ENCODE data around the gene PLEKHA5. TPM values are rescaled to one million over a fixed set of nuclear protein-coding genes. Genes with fewer than 3 reads are reported as not detected.

PLEKHA5 gene
- total RNA-seq, 1 experiment from 2014 or later: 14.0 TPM

GRCh38 chr12:19316425-19316824 is 186.9 kb downstream of the PLEKHA5 start:
- ChIA-PET CTCF (no interaction called here), POLR2A (ENCODE audit: low non-redundant PET) (interaction anchor here (0.7 kb wide), 1 partner anchor 17 kb away, joined by 12 read pairs; no protein-coding TSS in a partner anchor)
- Histone ChIP-seq H3K27ac (ENCODE audit: low read depth, low read length, poor library complexity, severe bottlenecking) (no peak overlapping the region), H3K4me1 (ENCODE audit: insufficient read depth, low read length, poor library complexity, severe bottlenecking) (no peaks in the 10 kb centered on the region), H3K27me3 (replicated peaks; ENCODE audit: insufficient read depth, low read depth, low read length, poor library complexity) (no peaks in the 10 kb centered on the region), H3K9me3 (ENCODE audit: low read depth, low read length, poor library complexity, severe bottlenecking) (no peaks in the 10 kb centered on the region), H3K36me3 (ENCODE audit: insufficient read depth, low read length, poor library complexity, severe bottlenecking) (no peaks in the 10 kb centered on the region), H3K4me3 (ENCODE audit: low read depth, low read length, poor library complexity, severe bottlenecking) (no peak overlapping the region)
- intact Hi-C loops (cut with micrococcal nuclease; ENCODE audit: unreplicated experiment): no loop called here
- no peak for DNase-seq (ENCODE audit: low spot score)
- TF ChIP-seq CTCF (conservative IDR thresholded peaks at IDR 0.05; ENCODE audit: low read depth, low read length) (no peak), EZH2 (IDR thresholded peaks at IDR 0.05; ENCODE audit: borderline replicate concordance, low read depth, low read length, poor library complexity, severe bottlenecking) (no peak)
- no TSS peak for BruUV-seq (replicated peaks)

- H3K27me3 ChIP-seq (replicated peaks; ENCODE audit: insufficient read depth, low read depth, low read length, poor library complexity): no peaks in the 10 kb centered on the region
- intact Hi-C loops (cut with micrococcal nuclease; ENCODE audit: unreplicated experiment): no loop called here
- H3K36me3 ChIP-seq (ENCODE audit: insufficient read depth, low read length, poor library complexity, severe bottlenecking): no peaks in the 10 kb centered on the region
- BruUV-seq (replicated peaks): no TSS peak
- CTCF ChIA-PET: no interaction called here
- DNase-seq (ENCODE audit: low spot score): no peak
- no peak overlapping the region for H3K4me3 ChIP-seq (ENCODE audit: low read depth, low read length, poor library complexity, severe bottlenecking)
- H3K4me1 ChIP-seq (ENCODE audit: insufficient read depth, low read length, poor library complexity, severe bottlenecking): no peaks in the 10 kb centered on the region
- no peak overlapping the region for H3K27ac ChIP-seq (ENCODE audit: low read depth, low read length, poor library complexity, severe bottlenecking)
- no peak for TF ChIP-seq CTCF (conservative IDR thresholded peaks at IDR 0.05; ENCODE audit: low read depth, low read length)
- TF ChIP-seq EZH2 (IDR thresholded peaks at IDR 0.05; ENCODE audit: borderline replicate concordance, low read depth, low read length, poor library complexity, severe bottlenecking): no peak
- POLR2A ChIA-PET (ENCODE audit: low non-redundant PET): no interaction called here
- no peaks in the 10 kb centered on the region for H3K9me3 ChIP-seq (ENCODE audit: low read depth, low read length, poor library complexity, severe bottlenecking)
Measured at GRCh38 chr12:19322376-19322775, 192.8 kb downstream of the PLEKHA5 start.

GRCh38 chr12:19323805-19324204 is 194.3 kb downstream of the PLEKHA5 start:
- Histone ChIP-seq H3K27me3 (replicated peaks; ENCODE audit: insufficient read depth, low read depth, low read length, poor library complexity) (no peaks in the 10 kb centered on the region), H3K36me3 (ENCODE audit: insufficient read depth, low read length, poor library complexity, severe bottlenecking) (no peaks in the 10 kb centered on the region), H3K9me3 (ENCODE audit: low read depth, low read length, poor library complexity, severe bottlenecking) (no peaks in the 10 kb centered on the region), H3K4me1 (ENCODE audit: insufficient read depth, low read length, poor library complexity, severe bottlenecking) (no peaks in the 10 kb centered on the region), H3K27ac (ENCODE audit: low read depth, low read length, poor library complexity, severe bottlenecking) (no peak overlapping the region), H3K4me3 (ENCODE audit: low read depth, low read length, poor library complexity, severe bottlenecking) (no peak overlapping the region)
- no peak for TF ChIP-seq CTCF (conservative IDR thresholded peaks at IDR 0.05; ENCODE audit: low read depth, low read length)
- TF ChIP-seq EZH2 (IDR thresholded peaks at IDR 0.05; ENCODE audit: borderline replicate concordance, low read depth, low read length, poor library complexity, severe bottlenecking): no peak
- no TSS peak for BruUV-seq (replicated peaks)
- ChIA-PET POLR2A (ENCODE audit: low non-redundant PET) (no interaction called here), CTCF (no interaction called here)
- intact Hi-C loops (cut with micrococcal nuclease; ENCODE audit: unreplicated experiment): no loop called here
- DNase-seq (ENCODE audit: low spot score): no peak

Data from A673 (cell line).